Measurements from ENCODE around the gene DGKZ.

GRCh38 chr11:46397526-46397925, 50.3 kb downstream of the DGKZ start:
- TF ChIP-seq CTCF (IDR thresholded peaks at IDR 0.05; ENCODE audit: low read depth, low read length): no peak
- TF ChIP-seq EZH2phosphoT487 (IDR thresholded peaks at IDR 0.05; ENCODE audit: low read depth): no peak

Data from OCI-LY3 (cell line).